Measurements from ENCODE around the gene ST6GALNAC6.

- TF ChIP-seq EP300 (IDR thresholded peaks at IDR 0.05), result no peak
- TF ChIP-seq POLR2A (IDR thresholded peaks at IDR 0.05), result no peak
- TF ChIP-seq CTCF (IDR thresholded peaks at IDR 0.05), result no peak
- TF ChIP-seq POLR2AphosphoS5 (IDR thresholded peaks at IDR 0.05), result no peak
Observed at GRCh38 chr9:127887792-127888191, 11.6 kb downstream of the ST6GALNAC6 start.

Data from sigmoid colon (tissue), 4 donors.